Activated naive CD4-positive, alpha-beta T cell treated with anti-CD3 and anti-CD28 coated beads, Interleukin-2, amount 10 ng/mL, durations not matched to agents 5 hours and 36 hours (primary cell): Measurements from ENCODE around the gene UTP4. TPM values are rescaled to one million over a fixed set of nuclear protein-coding genes. Genes with fewer than 3 reads are reported as not detected.

Experiments
- total RNA-seq, 2 experiments: library from RNA; stranded (reverse); gene quantifications; one replicate each; pipeline ENCODE4 v1.2.3, GENCODE V29; 2021

UTP4 gene
- total RNA-seq = 10 to 100 TPM; 44.3 to 45.1 TPM

DNA sequence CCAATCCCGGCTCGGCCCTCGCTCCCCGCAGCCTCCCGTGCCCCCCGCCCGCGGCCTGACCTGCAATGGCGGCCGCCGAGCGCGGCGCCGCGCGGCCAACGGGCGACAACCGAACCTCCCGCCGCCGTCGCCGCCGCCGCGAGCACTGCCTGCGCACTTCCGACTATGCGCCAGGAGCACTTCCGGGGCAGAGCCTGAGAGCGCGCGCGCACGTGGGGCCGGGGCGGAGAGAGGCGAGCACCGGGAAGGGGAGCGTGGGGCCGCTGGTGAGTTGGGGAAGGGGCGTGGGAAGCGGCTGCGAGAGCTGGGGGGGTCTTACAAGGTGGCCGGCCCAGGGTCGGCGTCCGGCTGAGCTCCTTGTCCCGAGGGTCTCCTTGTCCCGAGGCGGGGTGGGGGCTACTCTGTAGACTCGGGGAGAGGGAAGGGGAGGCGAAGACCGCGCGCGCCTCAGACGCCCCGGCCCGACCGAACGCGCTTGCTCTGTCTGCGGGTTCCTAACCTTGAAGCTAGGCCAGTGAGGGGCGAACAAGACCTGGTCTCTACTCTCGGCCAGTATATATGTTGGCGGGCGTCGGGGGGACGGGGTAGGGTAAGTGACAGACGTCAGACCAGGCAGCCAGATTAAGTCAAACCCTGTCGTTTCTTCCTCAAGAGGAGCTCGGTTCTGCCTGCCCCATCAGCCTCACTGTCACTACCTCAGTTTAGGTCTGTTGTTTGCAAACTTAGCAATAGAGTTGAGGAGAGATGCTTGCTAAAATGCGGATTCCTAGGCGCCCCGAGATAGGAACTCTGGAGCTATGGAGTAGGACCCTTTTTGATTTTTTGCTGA lies at the start of gene UTP4, which contains the start of gene CHTF8:
Gene UTP4, plus strand, starts transcription at position 226 of the 829 bp plus-strand sequence. CDS start 811 bp downstream, outside the sequence.
Gene CHTF8, minus strand, starts transcription at position 165 of the 829 bp plus-strand sequence. CDS start 11,130 bp downstream, outside the sequence.

GRCh38 chr16:69105501-69106361 lies 26.7 kb upstream of the UTP4 start, which contains the start of gene HAS3:
HAS3 (plus strand) TSS chr16:69105653; CDS start chr16:69109396, 3,743 bp downstream.

GRCh38 chr16:69186642-69187445 lies 54.4 kb downstream of the UTP4 start, which contains the start of gene SNTB2:
SNTB2 (plus strand) TSS chr16:69187164; CDS start chr16:69187167, 3 bp downstream.

Other genes with a start within 250 kb of the UTP4 start
- under 1 TPM; 0.43 to 0.48 TPM for gene HAS3, start 27.0 kb upstream of the UTP4 start, total RNA-seq
- 100 to 1,000 TPM; 117 to 123 TPM for gene CHTF8, start 61 bp upstream of the UTP4 start, total RNA-seq
- 10 to 100 TPM; 17.4 to 18.2 TPM for gene SNTB2, start 54.5 kb downstream of the UTP4 start, total RNA-seq
- 10 to 100 TPM; 31.8 to 33.2 TPM for gene VPS4A, start 178.7 kb downstream of the UTP4 start, total RNA-seq
- gene PDF, start 197.9 kb downstream of the UTP4 start, total RNA-seq = 10 to 100 TPM; 10.6 to 11.6 TPM
- 10 to 100 TPM; 34.8 to 35.1 TPM for gene COG8, start 206.9 kb downstream of the UTP4 start, total RNA-seq
- 10 to 100 TPM; 33.9 to 35.4 TPM for gene NIP7, start 207.1 kb downstream of the UTP4 start, total RNA-seq
- 1 to 10 TPM; 2.3 to 2.9 TPM for gene TMED6, start 219.1 kb downstream of the UTP4 start, total RNA-seq